Spleen (tissue), 11 donors: ENCODE data around the gene WDR88. TPM values are rescaled to one million over a fixed set of nuclear protein-coding genes. Genes with fewer than 3 reads are reported as not detected.
"Not testable (repeated sequence)": the region's sequence is repeated elsewhere in the genome, so short reads cannot be mapped to it uniquely, and the experiment has no call there.

Source experiments
- DNase-seq: peaks from one replicate; pipeline ENCODE4 v3.0.0-alpha.2; 2020
- H3K27ac ChIP-seq, 8 donors: fragments of 200-600 bp; sonication (generic) in 7 of 8; 1 replicate in 4 of 8; 2 replicates in 4 of 8; pipeline versions ENCODE4 v1.5.0 to v1.8.0; 2016 to 2021; ENCODE audit warnings: inconsistent platforms in 4 of 8, mild to moderate bottlenecking in 4 of 8, moderate library complexity in 1 of 8
- H3K27me3 ChIP-seq, 7 donors: fragments of 200-600 bp; sonication (generic) in 6 of 7; replicated peaks in 1 of 7; 1 replicate in 4 of 7; 2 replicates in 3 of 7; pipeline versions ENCODE4 v1.5.0 to v1.8.0; 2016 to 2021; ENCODE audit warnings: inconsistent platforms in 3 of 7, mild to moderate bottlenecking in 1 of 7
- H3K36me3 ChIP-seq, 6 donors: fragments of 200-600 bp; sonication (generic) in 5 of 6; 1 replicate in 4 of 6; 2 replicates in 2 of 6; pipeline versions ENCODE4 v1.5.0 to v1.8.0; 2016 to 2021; ENCODE audit warnings: inconsistent platforms in 2 of 6
- H3K4me1 ChIP-seq, 6 donors: fragments of 200-600 bp; sonication (generic) in 5 of 6; 1 replicate in 3 of 6; 2 replicates in 3 of 6; pipeline versions ENCODE4 v1.5.0 to v1.8.0; 2016 to 2021; ENCODE audit warnings: inconsistent platforms in 3 of 6
- H3K4me3 ChIP-seq, 8 donors: fragments of 200-600 bp; sonication (generic) in 7 of 8; 1 replicate in 4 of 8; 2 replicates in 4 of 8; pipeline versions ENCODE4 v1.5.0 to v1.8.0; 2016 to 2021; ENCODE audit warnings: inconsistent platforms in 4 of 8, mild to moderate bottlenecking in 4 of 8, moderate library complexity in 2 of 8
- H3K9me3 ChIP-seq, 8 donors: fragments of 200-600 bp; sonication (generic) in 7 of 8; 1 replicate in 4 of 8; 2 replicates in 4 of 8; pipeline versions ENCODE4 v1.5.0 to v1.8.0; 2016 to 2021; ENCODE audit warnings: inconsistent platforms in 4 of 8
- POLR2A ChIP-seq, 3 donors: fragments of 450-650 bp; IDR thresholded peaks; one replicate each; pipeline ENCODE4 v1.5.1; 2017; ENCODE audit warnings: antibody characterized with exemption in 3 of 3, mild to moderate bottlenecking in 1 of 3
- POLR2AphosphoS5 ChIP-seq, 3 donors: sonication (generic); formaldehyde crosslinking; IDR thresholded peaks; one replicate each; pipeline ENCODE4 v1.5.1; 2017; ENCODE audit warnings: antibody characterized with exemption in 3 of 3
- WGBS, 5 donors: extraction: QIAGEN DNeasy Blood & Tissue Kit in 3 of 5; methylation state at CpG; one replicate each; pipeline versions ENCODE4 v1.1.5 to v1.1.7; 2013 to 2018; 5-methylcytosine and 5-hydroxymethylcytosine counted together
- intact Hi-C: fragments of 100-400 bp; cut with DNase I; formaldehyde crosslinking; loops from one replicate; pipeline ENCODE4 v1.15.0; 2023; ENCODE audit warnings: low total_unique reads
- polyA plus RNA-seq, 3 donors: library from polyadenylated mRNA; stranded (reverse); fragments of 200-250 nt; gene quantifications; one replicate each; pipeline ENCODE4 v1.2.1, GENCODE V29; 2013
- total RNA-seq, 7 donors: library from RNA; depleted of rRNA in 3 of 7; stranded (reverse); fragments of >200 nt in 3 of 7; fragmentation: NEBNext Ultra II Directional in 4 of 7; extraction: Animal tissue kit (Norgen Biotek cat#: 25700) in 4 of 7; gene quantifications; one replicate each; pipeline versions ENCODE4 v1.1.0 to v1.2.1, GENCODE V29; 2016 to 2021
- TF ChIP-seq, protein P1 (sequence below), 11 experiments: fragments of 200-600 bp in 7 of 11; fragments of 450-650 bp in 4 of 11; sonication (generic) in 4 of 11; IDR thresholded peaks in 8 of 11; conservative IDR thresholded peaks in 3 of 11; 1 replicate in 7 of 11; 2 replicates in 4 of 11; pipeline versions ENCODE4 v1.4.0 to v1.8.0; 2016 to 2021; ENCODE audit warnings: antibody characterized with exemption in 11 of 11, inconsistent platforms in 4 of 11, mild to moderate bottlenecking in 1 of 11
- donor health status: healthy with polysubstance abuse.
- donor health status: DM: no; HTN: no; CAD: no; lungs with moderate emphysema.
- donor health status: DM: no; HTN: no; CAD: no.
- donor health status: Bipolar disorder and iron deficiency.
- donor health status: healthy.
- donor health status: DM: no; HTN: no; CAD: no.
- donor health status: DM: yes; HTN: yes; CAD: no.

WDR88 gene
- total and polyA plus RNA-seq, 10 donors = 0.07 TPM; not detected in 9

DNA sequence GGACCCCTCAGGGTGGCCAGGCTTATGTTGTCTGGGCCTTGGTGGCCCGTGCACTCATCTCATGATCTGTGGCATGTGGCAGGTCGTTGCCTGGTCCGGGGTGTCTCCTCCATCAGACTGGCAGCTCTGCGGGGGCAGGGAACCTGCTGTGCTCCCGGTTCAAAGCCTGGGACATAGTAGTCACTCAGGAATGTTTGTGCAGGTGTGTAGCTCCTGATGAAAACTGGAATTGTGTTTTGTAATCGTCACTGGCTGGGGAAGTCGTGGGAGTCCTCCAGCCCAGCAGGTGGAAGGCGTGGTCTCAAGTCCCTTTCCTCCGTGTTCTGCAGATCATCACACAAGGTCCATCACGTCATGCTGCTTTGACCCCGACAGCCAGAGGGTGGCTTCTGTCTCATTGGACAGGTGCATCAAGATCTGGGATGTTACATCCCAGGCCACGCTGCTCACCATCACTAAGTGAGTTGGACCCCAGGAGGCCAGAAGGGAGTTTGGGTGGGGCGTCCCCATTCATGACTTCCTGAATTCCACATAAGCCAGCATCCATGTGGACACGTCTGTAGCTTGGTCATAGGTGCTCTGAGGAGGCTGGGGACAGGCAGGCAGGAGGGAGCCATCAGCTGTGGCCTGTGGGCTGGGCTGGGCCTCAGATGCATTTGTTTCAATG, 19.1 kb downstream of the WDR88 start:
- no peak overlapping the region for H3K27ac ChIP-seq
- H3K4me1 ChIP-seq = no peaks in the 10 kb centered on the region
- TF ChIP-seq, protein P1, sequence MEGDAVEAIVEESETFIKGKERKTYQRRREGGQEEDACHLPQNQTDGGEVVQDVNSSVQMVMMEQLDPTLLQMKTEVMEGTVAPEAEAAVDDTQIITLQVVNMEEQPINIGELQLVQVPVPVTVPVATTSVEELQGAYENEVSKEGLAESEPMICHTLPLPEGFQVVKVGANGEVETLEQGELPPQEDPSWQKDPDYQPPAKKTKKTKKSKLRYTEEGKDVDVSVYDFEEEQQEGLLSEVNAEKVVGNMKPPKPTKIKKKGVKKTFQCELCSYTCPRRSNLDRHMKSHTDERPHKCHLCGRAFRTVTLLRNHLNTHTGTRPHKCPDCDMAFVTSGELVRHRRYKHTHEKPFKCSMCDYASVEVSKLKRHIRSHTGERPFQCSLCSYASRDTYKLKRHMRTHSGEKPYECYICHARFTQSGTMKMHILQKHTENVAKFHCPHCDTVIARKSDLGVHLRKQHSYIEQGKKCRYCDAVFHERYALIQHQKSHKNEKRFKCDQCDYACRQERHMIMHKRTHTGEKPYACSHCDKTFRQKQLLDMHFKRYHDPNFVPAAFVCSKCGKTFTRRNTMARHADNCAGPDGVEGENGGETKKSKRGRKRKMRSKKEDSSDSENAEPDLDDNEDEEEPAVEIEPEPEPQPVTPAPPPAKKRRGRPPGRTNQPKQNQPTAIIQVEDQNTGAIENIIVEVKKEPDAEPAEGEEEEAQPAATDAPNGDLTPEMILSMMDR (IDR thresholded peaks at IDR 0.05 in 8 of 11, conservative IDR thresholded peaks at IDR 0.05 in 3 of 11) = no peak
- TF ChIP-seq POLR2A (IDR thresholded peaks at IDR 0.05) (no peak), POLR2AphosphoS5 (IDR thresholded peaks at IDR 0.05) (no peak)
- WGBS, 5 donors = 73 to 85% (median 74%) methylated on average over 8 to 14 of the region's 14 CpGs
- H3K9me3 ChIP-seq = no peaks in the 10 kb centered on the region
- intact Hi-C loops = no loop called here
- H3K36me3 ChIP-seq = no peaks in the 10 kb centered on the region
- no peak overlapping the region for H3K4me3 ChIP-seq
- DNase-seq = no peak
- H3K27me3 ChIP-seq = no peaks in the 10 kb centered on the region

DNA sequence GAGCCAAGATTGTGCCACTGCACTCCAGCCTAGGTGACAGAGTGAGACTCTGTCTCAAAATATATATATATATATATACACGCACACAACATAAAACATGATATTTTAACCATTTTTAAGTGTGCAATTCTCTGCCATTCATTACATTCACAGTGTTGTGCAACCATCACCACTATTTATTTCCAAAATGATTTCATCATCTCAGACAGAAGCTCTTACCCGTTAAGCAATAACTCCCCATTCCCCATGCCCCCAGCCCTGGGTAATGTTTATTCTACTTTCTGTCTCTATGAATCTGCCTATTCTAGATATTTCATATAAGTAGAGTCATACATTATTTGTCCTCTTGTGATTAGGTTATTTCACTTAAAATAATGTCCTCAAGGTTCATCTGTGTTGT, 20.3 kb downstream of the WDR88 start:
- H3K4me1 ChIP-seq = no peaks in the 10 kb centered on the region
- no peak overlapping the region for H3K4me3 ChIP-seq
- no peak for DNase-seq
- TF ChIP-seq, protein P1 (IDR thresholded peaks at IDR 0.05 in 8 of 11, conservative IDR thresholded peaks at IDR 0.05 in 3 of 11) = no peak
- TF ChIP-seq POLR2A (IDR thresholded peaks at IDR 0.05) (no peak), POLR2AphosphoS5 (IDR thresholded peaks at IDR 0.05) (no peak)
- intact Hi-C loops = no loop called here
- no peaks in the 10 kb centered on the region for H3K36me3 ChIP-seq
- no peak overlapping the region for H3K27ac ChIP-seq
- no peaks in the 10 kb centered on the region for H3K27me3 ChIP-seq
- WGBS, 5 donors = 53 to 81% (median 61%) methylated on average over 2 of the region's 2 CpGs
- no peaks in the 10 kb centered on the region for H3K9me3 ChIP-seq

DNA sequence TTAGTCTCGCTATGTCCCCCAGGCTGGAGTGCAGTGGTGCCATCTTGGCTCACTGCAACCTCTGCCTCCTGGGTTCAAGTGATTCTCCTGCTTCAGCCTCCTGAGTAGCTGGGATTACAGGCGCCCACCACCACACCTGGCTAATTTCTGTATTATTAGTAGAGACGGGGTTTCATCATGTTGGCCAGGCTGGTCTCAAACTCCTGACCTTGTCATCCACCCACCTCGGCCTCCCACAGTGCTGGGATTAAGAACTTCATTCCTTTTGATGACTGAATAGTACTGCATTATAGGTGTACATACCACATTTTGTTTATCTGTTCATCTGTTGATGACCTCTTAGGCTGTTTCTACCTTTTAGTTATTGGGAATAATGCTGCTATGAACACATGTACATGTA, 20.7 kb downstream of the WDR88 start:
- H3K27ac ChIP-seq, intact Hi-C loops, H3K27me3 ChIP-seq, H3K9me3 ChIP-seq, H3K4me1 ChIP-seq, H3K4me3 ChIP-seq, H3K36me3 ChIP-seq, DNase-seq: not testable (repeated sequence)
- 61 to 92% (median 86%) methylated on average over 4 of the region's 4 CpGs for WGBS, 5 donors

DNA sequence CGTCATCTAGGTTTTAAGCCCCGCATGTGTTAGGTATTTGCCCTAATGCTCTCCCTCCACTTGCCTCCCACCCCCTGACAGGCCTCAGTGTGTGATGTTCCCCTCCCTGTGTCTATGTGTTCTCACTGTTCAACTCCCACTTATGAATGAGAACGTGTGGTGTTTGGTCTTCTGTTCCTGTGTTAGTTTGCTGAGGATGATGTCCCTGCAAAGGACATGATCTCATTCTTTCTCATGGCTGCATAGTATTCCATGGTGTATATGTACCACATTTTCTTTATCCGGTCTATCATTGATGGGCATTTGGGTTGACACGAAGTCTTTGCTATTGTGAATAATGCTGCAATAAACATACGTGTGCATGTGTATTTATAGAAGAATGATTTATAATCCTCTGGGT, 22.4 kb downstream of the WDR88 start:
- H3K36me3 ChIP-seq, H3K4me3 ChIP-seq, intact Hi-C loops, H3K9me3 ChIP-seq, H3K27ac ChIP-seq, DNase-seq, H3K27me3 ChIP-seq: not testable (repeated sequence)
- peaks cover 0 to 16% (median 3%) of the 10 kb centered on the region in 6 donors for H3K4me1 ChIP-seq
- WGBS, 5 donors = 88 to 92% (median 90%) methylated on average over 6 of the region's 6 CpGs

DNA sequence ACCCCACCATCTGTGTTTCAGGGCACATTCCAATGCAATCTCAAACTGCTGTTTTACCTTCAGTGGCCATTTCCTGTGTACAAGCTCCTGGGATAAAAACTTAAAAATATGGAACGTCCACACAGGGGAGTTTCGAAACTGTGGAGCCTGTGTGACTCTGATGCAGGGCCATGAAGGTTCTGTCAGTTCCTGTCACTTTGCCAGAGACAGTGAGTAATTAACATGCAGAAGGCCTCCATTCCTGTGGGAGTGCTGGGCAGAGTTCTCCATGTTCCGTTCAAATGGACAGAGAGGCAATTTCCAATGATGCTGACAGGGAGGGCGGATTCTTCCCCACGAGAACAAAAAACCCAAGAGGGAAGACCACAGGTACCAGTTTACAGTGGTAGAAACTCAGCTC, 24.4 kb downstream of the WDR88 start:
- intact Hi-C loops = no loop called here
- WGBS, 5 donors = 65 to 84% (median 77%) methylated on average over 5 of the region's 5 CpGs

More for the DNA sequence above, 24.4 kb downstream of the WDR88 start:
- Histone ChIP-seq H3K27me3 (no peaks in the 10 kb centered on the region), H3K4me3 (no peak overlapping the region), H3K27ac (no peak overlapping the region), H3K36me3 (no peaks in the 10 kb centered on the region), H3K4me1 (peaks cover 0 to 37% (median 16%) of the 10 kb centered on the region in 6 donors), H3K9me3 (no peaks in the 10 kb centered on the region)
- TF ChIP-seq POLR2AphosphoS5 (IDR thresholded peaks at IDR 0.05) (no peak), POLR2A (IDR thresholded peaks at IDR 0.05) (no peak)
- DNase-seq = peak; percentile 0
